Subcutaneous adipose tissue (tissue), 4 donors: ENCODE measurements around the gene LIPM. TPM values are rescaled to one million over a fixed set of nuclear protein-coding genes. Genes with fewer than 3 reads are reported as not detected.

Experiments
- total RNA-seq, 4 donors: library from RNA; depleted of rRNA; stranded (reverse); fragments of >200 nt; gene quantifications; one replicate each; pipeline ENCODE4 v1.1.0, GENCODE V29; 2016
- TF ChIP-seq, protein P1 (sequence below): fragments of 450-650 bp; IDR thresholded peaks from one replicate; pipeline ENCODE4 v1.5.1; 2016; ENCODE audit warnings: low read depth, mild to moderate bottlenecking, control low read depth, antibody characterized with exemption, moderate library complexity

The LIPM gene
- total RNA-seq, 4 donors from 2014 or later = not detected

DNA sequence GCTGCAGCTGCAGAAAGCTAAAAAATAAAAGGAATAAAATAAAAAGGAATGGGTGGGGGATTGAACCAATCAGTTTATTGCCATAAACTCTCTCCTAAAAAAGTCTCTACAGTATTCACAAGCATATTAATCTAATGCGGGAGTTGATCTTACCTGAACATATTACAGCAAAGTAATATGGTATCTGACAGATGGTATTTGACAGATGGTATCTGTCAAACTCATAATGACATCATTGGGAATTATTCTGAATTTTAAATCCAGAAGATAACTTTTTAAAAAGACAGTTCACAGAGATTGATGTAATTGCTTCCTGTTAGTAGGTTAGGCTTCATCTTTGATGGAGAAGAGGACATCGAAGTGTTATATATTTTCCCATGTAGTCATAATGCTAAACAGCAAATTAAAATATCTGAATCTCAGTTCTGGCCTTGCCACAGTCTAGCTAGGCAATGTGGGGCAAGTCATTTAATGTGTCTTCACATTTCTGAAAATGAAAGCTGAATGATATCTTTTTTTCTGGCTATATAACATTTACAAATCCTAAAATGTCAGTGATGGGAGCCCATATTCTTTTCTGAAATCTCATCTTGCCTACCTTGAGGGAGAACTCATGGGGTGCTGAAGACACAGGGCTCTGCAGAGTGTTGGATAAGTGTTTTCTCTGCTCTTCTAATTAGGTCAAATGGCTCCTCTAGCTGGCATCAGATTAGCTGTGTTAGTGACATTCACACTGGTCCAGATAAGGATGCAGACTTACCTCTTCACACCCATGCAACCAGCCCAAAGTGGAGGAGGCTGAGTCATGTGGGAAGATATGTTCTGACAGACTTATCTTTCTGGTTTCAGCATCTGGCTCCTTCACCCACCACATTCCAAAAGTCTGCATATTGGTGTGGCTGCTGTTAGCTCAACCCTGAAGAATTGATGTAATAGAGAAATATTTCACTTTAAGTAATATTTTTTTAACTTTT lies 2.1 kb upstream of the LIPM start:
- TF ChIP-seq, protein P1, sequence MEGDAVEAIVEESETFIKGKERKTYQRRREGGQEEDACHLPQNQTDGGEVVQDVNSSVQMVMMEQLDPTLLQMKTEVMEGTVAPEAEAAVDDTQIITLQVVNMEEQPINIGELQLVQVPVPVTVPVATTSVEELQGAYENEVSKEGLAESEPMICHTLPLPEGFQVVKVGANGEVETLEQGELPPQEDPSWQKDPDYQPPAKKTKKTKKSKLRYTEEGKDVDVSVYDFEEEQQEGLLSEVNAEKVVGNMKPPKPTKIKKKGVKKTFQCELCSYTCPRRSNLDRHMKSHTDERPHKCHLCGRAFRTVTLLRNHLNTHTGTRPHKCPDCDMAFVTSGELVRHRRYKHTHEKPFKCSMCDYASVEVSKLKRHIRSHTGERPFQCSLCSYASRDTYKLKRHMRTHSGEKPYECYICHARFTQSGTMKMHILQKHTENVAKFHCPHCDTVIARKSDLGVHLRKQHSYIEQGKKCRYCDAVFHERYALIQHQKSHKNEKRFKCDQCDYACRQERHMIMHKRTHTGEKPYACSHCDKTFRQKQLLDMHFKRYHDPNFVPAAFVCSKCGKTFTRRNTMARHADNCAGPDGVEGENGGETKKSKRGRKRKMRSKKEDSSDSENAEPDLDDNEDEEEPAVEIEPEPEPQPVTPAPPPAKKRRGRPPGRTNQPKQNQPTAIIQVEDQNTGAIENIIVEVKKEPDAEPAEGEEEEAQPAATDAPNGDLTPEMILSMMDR = no peak

DNA sequence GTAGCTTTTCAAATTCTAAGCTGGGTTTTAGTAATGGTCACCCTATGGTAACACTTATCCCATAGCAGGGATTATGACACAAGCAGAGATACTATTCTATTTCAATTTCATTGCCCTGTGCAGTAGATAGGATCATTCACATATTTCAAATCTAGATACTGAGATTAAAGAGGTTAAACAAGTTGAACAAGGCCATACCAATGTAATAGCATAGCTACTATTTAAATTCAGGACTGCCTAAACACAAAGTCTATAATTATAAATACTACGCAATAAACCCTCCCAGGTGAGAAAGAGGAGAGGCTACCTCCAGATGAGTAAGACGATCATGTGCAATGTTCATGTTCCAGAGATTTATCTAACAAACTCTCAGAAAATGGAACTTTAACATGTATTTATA lies 1.1 kb downstream of the LIPM start:
- TF ChIP-seq, protein P1 = no peak

DNA sequence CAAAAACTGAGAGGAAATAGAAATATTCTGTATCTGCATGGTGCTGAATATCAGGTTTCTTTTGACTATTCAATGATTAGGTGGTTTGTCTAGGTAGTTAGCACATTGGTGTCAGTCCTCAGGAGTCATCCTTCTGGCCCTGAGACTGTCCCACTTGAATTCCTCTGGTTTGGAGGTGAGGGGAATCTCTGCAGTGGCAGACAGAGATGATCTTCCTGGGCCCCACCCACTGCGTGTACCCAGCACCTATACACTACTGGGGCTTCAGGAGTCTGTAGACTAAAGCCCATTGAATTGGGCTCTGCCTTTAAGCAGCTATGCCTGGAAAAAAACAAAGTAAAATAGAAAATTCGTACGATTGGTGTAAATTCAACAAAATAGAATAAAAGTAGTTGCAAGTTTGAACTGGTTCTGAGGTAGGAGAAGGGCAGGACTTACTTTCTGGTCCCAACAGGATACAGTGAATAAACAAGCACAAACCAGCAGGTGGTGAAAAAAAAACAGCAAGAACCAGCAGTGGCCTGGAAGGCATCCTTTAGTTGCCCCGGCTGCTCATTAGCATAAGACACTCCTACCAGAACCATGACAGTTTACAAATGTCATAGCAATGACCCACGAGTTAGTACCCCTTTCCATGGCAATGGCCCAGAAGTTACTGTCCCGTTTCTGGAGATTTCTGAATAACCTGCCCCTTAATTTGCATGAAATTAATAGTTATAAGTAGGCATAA lies 1.7 kb downstream of the LIPM start:
- TF ChIP-seq, protein P1 = no peak

DNA sequence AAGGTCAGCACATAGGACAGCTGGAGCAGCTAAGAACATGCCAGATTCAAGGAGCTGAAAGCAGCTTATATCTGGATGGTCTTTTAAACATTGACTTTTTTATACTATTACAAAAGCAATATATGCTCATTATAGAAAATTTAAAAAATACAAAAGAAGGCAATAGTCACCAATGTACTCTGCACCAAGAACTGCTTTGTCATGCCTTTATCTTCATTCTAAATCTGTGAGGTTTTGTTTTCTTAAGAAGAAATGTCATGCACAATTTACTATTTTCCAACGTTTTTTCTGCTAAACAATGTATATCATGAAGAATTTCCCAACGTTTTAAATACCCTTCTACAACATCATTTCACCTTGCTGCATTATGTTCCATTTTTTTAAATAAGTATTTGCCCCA lies 2.8 kb downstream of the LIPM start:
- TF ChIP-seq, protein P1 = no peak

DNA sequence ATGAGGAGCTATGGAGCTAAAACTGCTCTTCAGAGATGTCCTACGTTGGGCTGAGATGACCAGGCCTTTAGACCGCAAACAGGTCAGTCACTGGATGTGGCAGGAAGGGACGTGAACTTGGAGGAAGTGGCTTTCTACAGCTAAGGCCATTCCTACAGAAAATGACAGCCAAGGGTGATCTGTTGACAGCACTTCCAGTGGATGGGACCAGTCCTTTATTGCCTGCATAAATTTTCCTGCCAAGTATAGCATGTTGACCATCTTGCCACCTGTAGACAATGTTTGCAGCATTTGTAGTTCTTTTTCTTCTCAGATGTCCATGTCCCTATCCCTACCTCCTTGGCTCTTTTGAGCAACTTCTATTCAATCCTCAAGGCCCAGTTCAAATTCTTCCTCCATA lies 3.4 kb downstream of the LIPM start:
- TF ChIP-seq, protein P1 = no peak

DNA sequence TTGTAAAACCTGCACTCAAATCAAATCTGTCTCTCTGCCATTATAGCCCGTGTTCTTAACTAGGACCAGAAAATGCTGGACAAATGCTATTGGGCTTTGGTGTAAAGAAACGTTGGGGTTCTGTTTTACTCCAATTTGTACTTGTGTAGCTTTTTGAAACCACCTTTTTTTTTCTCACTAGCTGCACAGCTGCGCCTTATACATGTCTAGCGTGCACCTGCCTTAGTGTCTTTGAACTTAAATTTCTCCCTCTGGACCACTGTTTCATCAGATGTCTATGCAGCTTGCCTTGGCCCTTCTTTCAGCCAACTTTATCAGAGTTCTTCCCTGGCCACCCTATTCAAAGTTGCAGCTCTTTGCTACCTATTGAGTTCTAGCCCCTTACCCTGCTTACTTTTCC lies 7.1 kb downstream of the LIPM start:
- TF ChIP-seq, protein P1 = no peak
